Heart left ventricle (tissue), 16 donors: ENCODE results near the gene BMPR1B. TPM values are rescaled to one million over a fixed set of nuclear protein-coding genes. Genes with fewer than 3 reads are reported as not detected.

Experiments used
- ATAC-seq, 4 donors: fragments of 200-7000 bp; cut with Tn5 transposase; one replicate each; pipeline ENCODE4 v1.9.1; 2020 to 2022; ENCODE audit warnings: moderate library complexity in 4 of 4, mild to moderate bottlenecking in 3 of 4, moderate number of reproducible peaks in 1 of 4
- DNase-seq, 5 donors: peaks; one replicate each; pipeline ENCODE4 v3.0.0-alpha.2; 2020
- H3K27ac ChIP-seq, 12 donors: fragments of 200-600 bp; sonication (generic) in 4 of 12; one replicate each; pipeline versions ENCODE4 v1.5.0 to v1.8.0; 2016 to 2022; ENCODE audit warnings: mild to moderate bottlenecking in 2 of 12
- H3K27me3 ChIP-seq, 9 donors: fragments of 200-600 bp; sonication (generic) in 2 of 9; one replicate each; pipeline versions ENCODE4 v1.5.1 to v1.8.0; 2016 to 2022; ENCODE audit warnings: mild to moderate bottlenecking in 3 of 9
- H3K36me3 ChIP-seq, 9 donors: fragments of 200-600 bp; sonication (generic) in 2 of 9; one replicate each; pipeline versions ENCODE4 v1.5.0 to v1.8.0; 2018 to 2022; ENCODE audit warnings: mild to moderate bottlenecking in 2 of 9
- H3K4me1 ChIP-seq, 12 donors: fragments of 200-600 bp; sonication (generic) in 4 of 12; one replicate each; pipeline versions ENCODE4 v1.5.0 to v1.8.0; 2016 to 2022; ENCODE audit warnings: mild to moderate bottlenecking in 3 of 12
- H3K4me3 ChIP-seq, 12 donors: fragments of 200-600 bp; sonication (generic) in 4 of 12; one replicate each; pipeline versions ENCODE4 v1.5.0 to v1.8.0; 2017 to 2022; ENCODE audit warnings: mild to moderate bottlenecking in 9 of 12, moderate library complexity in 4 of 12
- H3K9me3 ChIP-seq, 12 donors: fragments of 200-600 bp; sonication (generic) in 4 of 12; one replicate each; pipeline versions ENCODE4 v1.5.0 to v1.8.0; 2016 to 2022; ENCODE audit warnings: mild to moderate bottlenecking in 1 of 12
- CTCF ChIP-seq, 12 donors: fragments of 200-600 bp; sonication (generic) in 4 of 12; IDR thresholded peaks; one replicate each; pipeline versions ENCODE4 v1.5.0 to v1.8.0; 2018 to 2022; ENCODE audit warnings: antibody characterized with exemption in 12 of 12, mild to moderate bottlenecking in 5 of 12
- POLR2A ChIP-seq, 2 donors: fragments of 450-650 bp; IDR thresholded peaks; one replicate each; pipeline ENCODE4 v1.6.1; 2017; ENCODE audit warnings: antibody characterized with exemption in 2 of 2, mild to moderate bottlenecking in 2 of 2, moderate library complexity in 2 of 2
- WGBS, 4 donors: extraction: QIAGEN DNeasy Blood & Tissue Kit in 2 of 4; methylation state at CpG; one replicate each; pipeline versions ENCODE4 v1.1.5 to v1.1.7; 2013 to 2018; 5-methylcytosine and 5-hydroxymethylcytosine counted together
- intact Hi-C, 10 donors: fragments of 100-400 bp; cut with DNase I; formaldehyde crosslinking; loops; one replicate each; pipeline versions ENCODE4 v1.11.1 to v1.14.2; 2022
- polyA plus RNA-seq, 2 donors: library from polyadenylated mRNA; stranded (reverse); fragments of 200-250 nt; gene quantifications; one replicate each; pipeline ENCODE4 v1.2.3, GENCODE V29; 2013
- total RNA-seq, 9 donors: library from RNA; depleted of rRNA in 2 of 9; stranded (reverse); fragments of >200 nt in 2 of 9; fragmentation: NEBNext Ultra II Directional in 3 of 9; extraction: Animal tissue kit (Norgen Biotek cat#: 25700) in 3 of 9; gene quantifications; one replicate each; pipeline versions ENCODE4 v1.1.0 to v1.2.4, GENCODE V29; 2016 to 2023
- donor health status: ischemic (EF 13 %, LVEDD 7.1; RV severe dilation, severe dysfunction).
- donor health status: healthy with polysubstance abuse.
- donor health status: DM: no; HTN: yes; CAD: no.
- donor health status: DM: no; HTN: no; CAD: no.
- donor health status: ischemic (EF 25% LVEDD 6.9; RV normal size, moderate dysfunction).
- donor health status: ischemic (EF 25% LVEDD 5.7; RV mildly dilated, moderate dysfunction).
- donor health status: healthy.
- donor health status: DM: yes; HTN: yes; CAD: no.
- donor health status: ischemic (EF 35%, LVEDD 5.7; RV mildly dilated, moderate dysfunction).
- donor health status: nonischemic (EF 11% LVEDD 7.7; RV severe dilation, severe dysfunction).
- donor health status: DM: yes; HTN: yes; CAD: no.
- donor health status: PGD.
- donor health status: ischemic (EF 29% LVEDD 5.4; RV normal size, mild dysfunction).
- donor health status: nonischemic (EF 23%, LVEDD 6.1; RV moderate dilation, normal function).

Gene BMPR1B
- total and polyA plus RNA-seq, 11 donors: 0.29 to 7.6 (median 3.8) TPM

- no peaks in the 10 kb centered on the region for H3K4me1 ChIP-seq
- peaks cover 0 to 24% (median 0%) of the 10 kb centered on the region in 9 donors for H3K36me3 ChIP-seq
- ATAC-seq: no peak
- TF ChIP-seq POLR2A (IDR thresholded peaks at IDR 0.05): no peak
- no peak for TF ChIP-seq CTCF (IDR thresholded peaks at IDR 0.05)
- no peak overlapping the region for H3K27ac ChIP-seq
- no peak for DNase-seq
- intact Hi-C loops: no loop called here
- no peaks in the 10 kb centered on the region for H3K9me3 ChIP-seq
- no peak overlapping the region for H3K4me3 ChIP-seq
- 68 to 86% (median 74%) methylated on average over 5 of the region's 5 CpGs for WGBS, 4 donors
- H3K27me3 ChIP-seq: peaks cover 0 to 3% (median 0%) of the 10 kb centered on the region in 9 donors
Observed at GRCh38 chr4:95183656-95184408, 426.1 kb downstream of the BMPR1B start.

- H3K36me3 ChIP-seq: peaks cover 0 to 18% (median 0%) of the 10 kb centered on the region in 9 donors
- TF ChIP-seq POLR2A (IDR thresholded peaks at IDR 0.05): no peak
- TF ChIP-seq CTCF (IDR thresholded peaks at IDR 0.05): no peak
- 85 to 91% (median 90%) methylated on average over 8 of the region's 8 CpGs for whole genome bisulfite sequencing, 4 donors
- DNase-seq (no peak), ATAC-seq (no peak)
- H3K4me3 ChIP-seq: no peak overlapping the region
- no peak overlapping the region for H3K27ac ChIP-seq
- no peaks in the 10 kb centered on the region for H3K9me3 ChIP-seq
- H3K4me1 ChIP-seq: no peaks in the 10 kb centered on the region
- peaks cover 0 to 3% (median 0%) of the 10 kb centered on the region in 9 donors for H3K27me3 ChIP-seq
- intact Hi-C loops: no loop called here
Observed at GRCh38 chr4:95186666-95187065, 428.9 kb downstream of the BMPR1B start.

- Histone ChIP-seq H3K4me3 (no peak overlapping the region), H3K27me3 (no peaks in the 10 kb centered on the region), H3K36me3 (peaks cover 0 to 6% (median 0%) of the 10 kb centered on the region in 9 donors), H3K4me1 (peaks cover 0 to 7% (median 0%) of the 10 kb centered on the region in 12 donors), H3K27ac (no peak overlapping the region), H3K9me3 (no peaks in the 10 kb centered on the region)
- WGBS, 4 donors: 74 to 80% (median 77%) methylated on average over 5 of the region's 5 CpGs
- intact Hi-C loops: no loop called here
- DNase-seq: no peak
- TF ChIP-seq POLR2A (IDR thresholded peaks at IDR 0.05): no peak
- TF ChIP-seq CTCF (IDR thresholded peaks at IDR 0.05): no peak
- ATAC-seq: no peak
Observed at GRCh38 chr4:95188701-95189370, 431.1 kb downstream of the BMPR1B start.

GRCh38 chr4:95190751-95191436 lies 433.1 kb downstream of the BMPR1B start:
- WGBS, 4 donors: 68 to 78% (median 73%) methylated on average over 9 of the region's 9 CpGs
- H3K9me3 ChIP-seq: no peaks in the 10 kb centered on the region
- no peak overlapping the region for H3K4me3 ChIP-seq
- ATAC-seq: no peak
- no peak for TF ChIP-seq CTCF (IDR thresholded peaks at IDR 0.05)
- TF ChIP-seq POLR2A (IDR thresholded peaks at IDR 0.05): no peak
- DNase-seq: no peak
- H3K4me1 ChIP-seq: peaks cover 0 to 8% (median 0%) of the 10 kb centered on the region in 12 donors
- no peak overlapping the region for H3K27ac ChIP-seq
- intact Hi-C loops: no loop called here
- peaks cover 0 to 5% (median 0%) of the 10 kb centered on the region in 9 donors for H3K36me3 ChIP-seq
- no peaks in the 10 kb centered on the region for H3K27me3 ChIP-seq
